Stimulated activated CD8-positive, alpha-beta memory T cell treated with anti-CD3 and anti-CD28 coated beads, Interleukin-15, amount 100 ng/mL, for 4 hours (primary cell): ENCODE data around the gene UROS.

Experiments used
- DNase-seq, 2 donors: peaks; one replicate each; pipeline ENCODE4 v3.0.0-alpha.2; 2020; ENCODE audit warnings: low read depth in 2 of 2

The UROS gene

DNA sequence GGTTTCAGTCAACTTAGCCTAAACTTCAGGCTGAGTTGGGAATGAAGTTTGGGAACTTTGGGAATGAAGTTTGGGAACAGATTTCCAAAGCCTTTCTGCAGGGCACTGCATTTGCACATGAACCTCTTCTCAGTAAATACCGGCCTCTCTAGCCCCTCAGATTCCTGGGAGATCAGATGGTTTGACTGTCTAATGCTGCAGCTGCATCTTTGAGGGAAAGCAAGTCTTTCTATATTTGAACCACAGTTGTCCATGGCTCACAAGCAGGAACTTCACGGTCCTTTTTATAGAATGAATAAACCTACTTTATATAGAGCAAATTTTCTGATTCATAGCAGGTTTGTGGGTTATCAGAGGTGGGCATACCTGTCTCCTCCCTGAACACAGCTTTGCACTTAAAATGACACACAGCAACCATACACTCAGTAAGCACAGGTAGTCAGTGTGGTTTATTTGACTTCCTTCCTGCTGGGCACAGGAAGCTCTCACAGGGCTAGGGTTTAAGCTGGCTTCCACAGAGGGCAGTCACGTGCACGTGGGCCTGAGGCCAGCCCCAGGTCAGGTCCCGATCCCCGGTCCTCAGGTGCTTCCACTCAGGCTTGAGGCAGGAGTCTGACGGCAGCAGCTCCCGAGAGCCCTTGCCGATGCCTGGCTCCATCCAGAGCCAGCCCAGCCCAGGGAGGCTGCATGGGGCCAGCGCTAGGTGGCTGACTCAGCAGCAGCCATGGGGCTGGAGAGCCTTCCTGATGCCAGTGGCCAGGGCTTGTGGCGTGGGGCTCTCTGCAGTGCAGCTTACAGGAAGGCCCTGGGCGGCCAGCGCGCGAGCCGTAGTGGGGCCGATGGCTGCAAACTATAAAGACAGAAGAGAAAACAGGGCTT, 34.7 kb downstream of the UROS start:
- DNase-seq = no peak

DNA sequence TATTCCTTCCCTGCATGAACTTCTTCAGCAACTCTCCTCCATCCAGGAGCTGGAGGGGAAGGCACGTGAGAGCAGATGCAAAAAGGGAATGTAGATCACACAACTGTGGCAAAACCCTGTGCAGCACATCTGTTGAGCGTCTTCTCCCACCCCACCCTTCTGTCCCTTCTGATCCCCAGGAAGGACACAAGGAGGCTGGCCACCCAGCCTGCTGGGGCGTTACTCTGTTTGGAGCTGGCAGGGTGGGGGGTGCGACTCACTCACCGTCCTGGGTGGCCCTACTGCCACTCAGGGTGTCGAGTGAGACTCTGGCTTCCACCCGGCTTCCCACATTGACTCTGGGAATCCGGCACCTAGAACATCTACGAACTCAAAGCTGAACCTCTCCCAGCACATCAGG, 37.3 kb downstream of the UROS start:
- DNase-seq = no peak

DNA sequence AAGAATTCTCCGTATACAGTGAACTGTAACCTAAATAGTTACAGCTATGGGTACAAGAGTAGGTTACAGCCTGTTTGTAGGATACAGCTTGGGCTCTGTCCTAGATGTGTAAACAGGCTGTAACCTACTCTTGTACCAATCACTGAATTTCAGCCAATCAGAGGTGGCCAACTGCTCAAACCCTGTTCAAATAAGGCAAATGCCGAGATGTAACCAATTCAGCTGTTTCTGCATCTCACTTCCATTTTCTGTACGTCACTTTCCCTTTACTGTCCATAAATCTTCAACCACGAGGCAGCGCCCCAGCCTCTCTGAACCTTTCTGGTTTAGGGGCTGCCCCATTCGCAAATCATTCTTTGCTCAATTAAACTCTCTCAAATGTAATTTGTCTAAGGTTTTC, 39.1 kb downstream of the UROS start:
- no peak for DNase-seq

DNA sequence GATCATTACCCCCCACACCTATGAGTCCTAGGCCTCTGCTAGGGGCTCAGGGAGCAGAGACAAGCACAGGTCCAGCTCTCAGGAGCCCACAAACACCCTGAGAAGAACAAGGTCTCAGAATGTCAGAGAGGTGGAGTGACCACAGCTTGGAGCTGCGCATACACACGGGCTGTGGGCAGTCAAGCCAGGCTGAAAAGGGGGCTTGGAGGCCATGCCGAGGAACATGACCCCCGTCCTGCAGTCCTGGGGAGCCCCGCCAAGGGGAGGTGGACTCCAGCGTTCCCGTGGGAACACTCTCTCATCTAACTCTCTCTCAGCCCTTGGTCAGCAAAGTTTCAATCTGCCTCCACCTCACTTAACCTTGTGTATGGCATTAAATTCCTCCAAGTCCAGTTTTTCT, 39.6 kb downstream of the UROS start:
- DNase-seq = no peak

DNA sequence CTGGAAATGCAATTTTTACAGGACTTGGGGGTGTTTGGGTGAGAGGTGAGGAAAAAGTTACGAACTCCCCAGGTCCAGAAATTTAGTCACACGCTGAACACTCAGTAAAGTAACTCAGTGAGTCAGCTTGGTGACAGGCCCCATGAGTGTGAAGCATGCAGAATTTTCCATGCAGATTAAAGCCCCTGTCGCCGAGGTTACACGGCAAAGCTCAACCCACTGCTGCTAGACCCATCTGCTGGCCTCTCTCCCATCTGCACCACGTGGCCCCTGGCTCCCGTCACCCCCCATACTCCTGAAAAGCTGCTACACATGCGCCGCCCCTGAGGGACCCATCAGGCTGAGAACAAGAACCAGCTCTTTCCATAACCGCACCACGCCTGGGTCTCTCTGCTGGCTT, 40.4 kb downstream of the UROS start:
- DNase-seq = no peak

DNA sequence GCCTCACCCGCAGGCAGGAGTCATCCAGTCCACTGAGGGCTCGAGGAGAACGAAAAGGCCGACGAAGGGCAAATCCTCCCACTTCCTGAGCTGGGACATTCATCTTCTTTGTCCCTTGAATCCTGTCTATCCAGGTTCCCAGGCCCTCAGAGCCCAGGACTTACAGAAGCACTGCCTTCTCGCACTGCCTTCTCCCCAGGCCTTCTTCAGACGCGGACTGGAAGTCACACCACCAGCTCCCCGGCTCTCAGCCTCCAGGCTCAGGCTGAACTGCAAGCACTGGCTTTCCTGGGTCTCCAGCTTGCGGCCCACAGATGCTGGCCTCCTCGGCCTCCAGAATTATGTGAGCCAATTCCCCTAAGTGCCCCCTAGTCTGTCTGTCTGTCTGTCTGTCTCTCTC, 41.0 kb downstream of the UROS start:
- DNase-seq = no peak

DNA sequence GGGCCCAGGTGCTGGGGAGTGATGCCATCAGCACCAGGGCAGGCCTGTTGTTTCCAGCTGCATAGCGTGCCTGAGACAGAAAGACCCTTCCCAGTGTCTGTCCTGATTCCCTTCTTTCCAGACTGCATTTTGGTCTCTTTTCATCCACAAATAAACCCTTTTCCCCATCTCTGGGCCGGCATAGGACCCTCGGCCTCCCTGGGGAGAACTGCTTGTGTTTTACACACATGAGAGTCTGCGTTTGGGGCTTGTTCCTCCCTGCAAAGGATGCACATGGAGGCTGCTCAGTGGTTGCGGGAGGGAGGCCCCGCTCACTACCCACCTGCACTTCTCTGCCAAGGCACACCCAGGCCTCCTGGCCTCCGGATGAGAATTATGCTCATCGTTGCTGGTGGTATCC, 41.7 kb downstream of the UROS start:
- no peak for DNase-seq

DNA sequence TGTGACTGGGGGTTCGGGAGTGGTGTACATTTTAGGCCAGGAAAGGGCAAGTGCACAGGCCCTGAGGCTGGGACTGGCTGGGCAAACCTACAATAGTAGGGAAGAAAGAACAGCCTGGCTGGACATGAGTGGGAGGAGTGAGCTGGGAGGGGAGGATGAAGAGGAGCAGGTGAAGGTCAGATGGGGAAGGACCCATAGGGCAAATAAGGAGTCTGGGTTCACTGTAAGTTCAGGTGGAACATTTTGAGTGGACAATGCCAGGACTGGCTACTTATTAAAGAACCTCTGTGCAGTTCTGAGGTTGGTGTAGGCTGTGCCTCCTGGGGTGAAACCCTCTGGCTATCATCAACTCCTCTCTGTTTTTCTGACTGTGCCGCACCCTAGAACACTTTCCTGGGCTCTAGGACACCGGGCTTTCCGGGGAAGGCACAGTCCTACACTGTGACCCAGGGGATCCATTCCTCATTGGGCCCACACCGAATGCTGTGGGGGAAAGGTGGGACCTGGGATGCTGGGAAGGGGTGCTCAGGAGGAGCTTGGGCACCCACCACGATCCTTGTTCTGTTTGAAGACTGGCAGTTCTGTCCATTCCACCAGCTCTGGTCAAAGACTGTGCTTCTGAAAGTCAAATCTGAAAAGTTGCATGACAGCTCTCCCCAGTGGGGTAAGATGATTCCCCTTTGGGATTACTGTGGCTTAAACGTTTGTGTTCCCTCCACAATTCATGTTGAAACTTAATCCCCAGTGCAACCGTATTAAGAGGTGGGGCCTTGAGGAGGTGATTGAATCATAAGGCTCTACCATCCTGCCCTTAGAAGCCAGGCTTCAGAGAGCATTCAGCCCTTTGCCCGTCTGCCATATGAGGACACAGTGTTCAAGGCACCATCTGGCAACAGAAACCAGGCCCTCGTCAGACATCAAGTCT, 43.4 kb downstream of the UROS start:
- no peak for DNase-seq

DNA sequence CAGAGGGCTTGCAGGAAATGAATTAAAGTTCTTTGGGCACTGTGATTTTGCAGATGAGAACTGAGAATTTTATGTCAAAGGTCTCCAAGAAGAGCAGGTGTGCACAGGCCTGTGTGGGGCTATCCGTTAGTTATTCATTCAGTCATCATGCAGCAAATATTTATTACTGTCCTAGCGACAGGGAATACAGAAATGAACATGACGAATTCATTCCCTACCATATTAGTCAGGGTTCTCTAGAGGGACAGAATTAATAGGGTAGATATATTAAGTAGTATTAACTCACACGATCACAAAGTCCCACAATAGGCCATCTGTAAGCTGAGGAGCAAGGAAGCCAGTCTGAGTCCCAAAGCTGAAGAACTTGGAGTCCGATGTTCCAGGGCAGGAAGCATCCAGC, 44.5 kb downstream of the UROS start:
- no peak for DNase-seq

DNA sequence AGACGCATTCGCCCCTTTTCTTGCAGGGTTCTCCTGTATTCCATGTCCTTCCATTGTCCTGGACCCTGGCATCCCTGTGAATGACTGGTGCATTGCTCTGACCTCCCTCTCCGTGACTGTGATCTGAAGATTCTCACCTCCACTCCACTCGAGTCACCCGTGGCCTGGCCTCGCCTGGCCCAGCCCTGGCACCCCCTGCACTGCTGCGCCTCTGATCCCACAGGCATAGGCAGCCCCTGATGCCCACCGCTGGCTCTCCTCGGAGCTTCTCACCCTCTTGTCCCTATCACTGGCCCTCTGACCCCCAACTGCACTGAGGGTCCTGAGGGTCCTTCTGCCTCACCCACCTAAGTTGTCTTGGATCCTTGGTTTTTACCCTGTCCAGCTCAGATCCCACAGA, 45.3 kb downstream of the UROS start:
- DNase-seq = no peak

DNA sequence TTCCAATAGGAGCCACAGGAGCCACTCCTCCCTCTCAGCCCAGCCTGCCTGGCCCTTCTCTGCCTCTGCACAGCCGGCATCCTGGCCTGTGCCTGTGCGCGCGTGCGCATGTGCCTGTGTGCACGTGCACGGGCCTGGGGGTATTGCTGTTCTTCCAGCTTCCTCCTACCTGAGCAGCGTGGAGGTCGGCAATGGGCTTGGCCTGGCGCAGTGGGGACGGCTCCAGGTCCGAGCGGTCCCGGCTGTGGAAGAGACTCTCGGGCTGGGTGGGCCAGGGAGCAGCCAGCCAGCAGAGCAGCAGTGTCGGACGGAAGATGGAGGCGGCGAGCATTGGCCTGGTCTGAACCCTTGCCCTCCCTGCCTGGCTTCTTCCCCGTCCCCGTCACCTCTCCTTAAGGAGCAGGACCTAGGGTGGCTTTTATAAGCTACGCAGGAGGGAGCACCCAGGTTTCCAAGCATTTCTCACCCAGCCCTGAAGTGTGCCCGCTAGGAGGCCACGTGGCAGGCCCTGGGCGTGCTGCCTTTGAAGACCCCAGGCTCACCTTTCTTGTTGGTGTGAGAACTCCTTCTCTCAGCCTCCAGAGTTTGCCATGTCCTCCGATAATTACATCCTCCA, 47.5 kb downstream of the UROS start, which contains the start of gene MMP21:
Gene MMP21 (minus strand): TSS at position 331 of the 616 bp plus-strand sequence. CDS start 0 bp downstream, at position 331.
- DNase-seq = no peak

DNA sequence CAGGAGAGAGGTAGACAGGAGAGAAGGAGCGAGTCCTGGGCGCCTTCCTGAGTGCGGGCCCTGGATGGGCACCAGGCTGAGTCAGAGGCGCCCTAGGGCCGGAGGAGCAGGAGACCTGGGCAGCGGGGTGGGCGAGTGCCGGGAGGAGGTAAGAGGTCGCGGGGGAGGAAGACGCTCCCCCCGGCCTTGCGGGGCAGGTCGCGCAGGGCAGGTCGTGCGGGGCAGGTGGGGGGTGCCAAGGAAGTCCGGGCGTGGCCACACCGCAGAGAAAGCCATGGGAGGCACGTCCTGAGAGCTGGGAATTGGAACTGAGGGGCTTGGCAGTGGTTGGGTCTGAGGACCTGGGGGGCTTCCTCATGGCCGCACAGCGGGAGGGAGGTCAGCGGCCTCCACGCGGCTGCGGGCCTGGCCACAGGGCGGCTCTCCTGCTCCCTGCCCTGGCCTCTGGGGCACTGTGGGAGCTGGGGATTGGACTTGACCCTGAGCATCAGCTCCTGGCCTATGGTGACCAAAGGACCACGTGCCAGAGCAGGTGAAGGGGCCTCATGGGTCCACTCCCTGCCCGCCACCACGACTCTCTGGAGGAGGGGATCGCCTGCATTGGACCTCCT, 48.4 kb downstream of the UROS start:
- DNase-seq = no peak

DNA sequence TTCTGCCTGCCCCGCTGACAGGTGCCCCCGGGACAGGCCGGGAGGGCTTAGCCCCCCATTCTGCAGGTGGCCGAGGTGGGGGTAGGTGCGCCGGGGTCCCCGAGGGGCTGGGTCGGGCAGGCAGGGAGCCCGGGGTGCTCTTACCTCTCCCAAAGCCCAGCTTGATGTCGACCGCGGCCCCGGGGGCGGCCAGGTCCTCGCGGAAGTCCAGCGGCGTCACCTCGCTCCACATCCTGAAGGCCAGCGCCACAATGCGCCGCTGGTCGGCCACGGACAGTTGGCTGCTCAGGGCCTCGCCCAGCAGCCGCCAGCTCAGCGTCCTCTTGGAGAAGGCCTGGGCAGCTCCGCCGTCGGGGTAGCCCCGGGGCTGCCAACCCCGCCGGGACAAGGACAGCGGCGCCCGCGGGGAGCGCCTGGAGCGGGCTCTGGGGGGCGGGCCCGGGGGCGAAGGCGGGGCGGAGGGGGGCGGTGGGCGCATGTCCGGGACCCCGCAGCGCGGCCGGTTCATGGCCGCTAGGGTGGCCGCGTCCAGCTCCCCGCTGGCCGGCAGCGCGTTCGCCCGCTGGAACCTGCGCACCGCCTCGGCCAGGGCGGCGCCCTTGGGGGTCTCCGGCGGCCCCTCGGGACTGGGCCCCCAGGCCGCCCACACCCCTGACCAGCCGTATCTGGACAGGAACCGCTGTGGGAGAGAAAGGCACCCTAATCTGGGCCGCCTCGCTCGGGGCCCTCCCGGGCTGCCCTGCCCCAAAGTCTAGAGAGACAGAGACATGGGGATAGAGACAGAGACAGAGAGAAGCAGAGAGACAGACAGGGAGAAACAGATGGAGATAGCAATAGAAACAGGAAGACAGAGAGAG, 49.1 kb downstream of the UROS start:
- DNase-seq = no peak

DNA sequence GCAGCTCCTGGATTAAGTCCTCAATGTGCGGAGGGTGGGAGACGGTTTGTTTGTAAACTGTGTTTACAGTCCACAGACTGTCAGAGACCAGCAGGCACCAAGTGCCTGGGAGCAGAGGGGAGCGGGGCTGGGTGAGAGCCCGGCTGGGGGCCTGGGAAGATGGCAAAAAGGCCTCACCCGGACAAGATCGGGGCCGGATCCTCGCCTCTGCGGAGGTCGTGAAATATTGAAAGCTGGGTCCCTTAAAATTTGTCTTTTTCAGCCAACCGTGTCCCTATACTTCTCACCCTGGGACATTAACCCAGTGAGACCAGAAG, 50.2 kb downstream of the UROS start:
- no peak for DNase-seq

DNA sequence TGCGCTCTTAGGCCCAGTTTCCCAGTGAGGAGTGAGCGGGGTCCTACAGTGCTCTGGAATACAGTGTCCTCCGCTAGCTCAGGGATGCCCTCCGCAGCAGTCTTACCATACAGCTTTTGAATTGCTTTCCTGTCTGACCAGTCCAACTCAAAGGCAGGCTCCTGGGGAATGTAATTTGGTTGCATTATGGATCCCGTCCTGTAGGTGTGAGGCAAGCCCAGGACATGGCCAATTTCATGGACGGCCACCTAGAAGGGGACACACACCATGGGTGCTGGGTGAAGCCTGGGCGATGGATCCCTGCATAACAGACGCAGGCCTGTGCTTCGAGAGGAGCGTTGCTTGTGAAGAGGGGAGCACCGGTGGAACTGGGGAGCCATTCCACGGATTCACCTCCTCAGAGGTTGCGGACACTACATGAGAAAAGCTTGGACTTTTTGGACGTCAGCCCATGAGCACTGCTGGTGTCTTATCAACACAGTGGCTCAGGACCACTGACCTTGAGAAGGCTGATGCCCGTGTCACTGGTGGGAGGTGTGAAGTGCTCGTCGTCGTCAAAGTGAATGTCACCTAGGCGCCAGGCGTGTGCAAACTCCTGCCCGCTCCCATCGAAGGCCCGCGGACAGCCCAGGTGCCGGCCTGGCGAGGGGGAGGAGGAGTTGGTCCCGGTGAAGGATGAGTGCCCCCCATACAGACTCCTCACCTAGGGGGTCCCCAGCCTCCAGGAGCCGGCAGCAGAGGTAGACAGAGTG, 50.8 kb downstream of the UROS start:
- no peak for DNase-seq

DNA sequence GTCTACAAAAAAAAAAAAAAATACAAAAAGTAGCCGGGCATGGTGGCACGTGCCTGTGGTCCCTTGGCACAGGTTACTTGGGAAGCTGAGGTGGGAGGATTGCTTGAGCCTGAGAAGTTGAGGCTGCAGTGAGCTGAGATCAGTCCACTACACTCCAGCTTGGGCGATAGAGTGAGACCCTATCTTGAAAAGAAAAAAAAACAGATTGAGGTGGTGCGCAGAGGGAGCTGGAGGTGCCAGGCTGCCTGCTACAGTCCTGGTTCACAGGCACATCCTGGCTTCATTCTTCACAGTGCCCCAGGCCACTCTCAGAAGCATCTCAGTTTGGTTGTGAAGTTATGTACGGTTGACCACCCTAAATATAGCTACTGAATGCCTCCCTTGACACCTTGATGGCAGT, 52.2 kb downstream of the UROS start:
- DNase-seq = no peak

DNA sequence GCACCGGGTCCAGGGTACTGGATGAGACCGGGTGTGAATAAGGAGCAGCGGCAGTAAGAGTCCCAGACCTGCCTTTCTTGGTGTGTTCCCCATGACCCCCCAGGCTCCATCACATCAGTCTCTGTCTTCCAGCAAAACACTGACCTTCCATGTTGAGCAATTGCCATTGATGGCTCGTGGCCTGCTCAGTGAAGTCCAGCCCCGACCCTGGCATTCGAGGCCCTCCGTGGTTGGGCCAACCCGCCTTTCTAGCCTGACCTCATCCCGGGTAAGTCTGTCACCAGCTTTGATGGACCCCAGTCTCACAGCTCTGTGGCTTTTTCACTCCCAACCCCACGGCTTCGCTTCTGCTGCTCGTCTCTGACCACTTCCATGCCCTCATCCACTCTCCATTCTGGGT, 53.9 kb downstream of the UROS start:
- DNase-seq = no peak

DNA sequence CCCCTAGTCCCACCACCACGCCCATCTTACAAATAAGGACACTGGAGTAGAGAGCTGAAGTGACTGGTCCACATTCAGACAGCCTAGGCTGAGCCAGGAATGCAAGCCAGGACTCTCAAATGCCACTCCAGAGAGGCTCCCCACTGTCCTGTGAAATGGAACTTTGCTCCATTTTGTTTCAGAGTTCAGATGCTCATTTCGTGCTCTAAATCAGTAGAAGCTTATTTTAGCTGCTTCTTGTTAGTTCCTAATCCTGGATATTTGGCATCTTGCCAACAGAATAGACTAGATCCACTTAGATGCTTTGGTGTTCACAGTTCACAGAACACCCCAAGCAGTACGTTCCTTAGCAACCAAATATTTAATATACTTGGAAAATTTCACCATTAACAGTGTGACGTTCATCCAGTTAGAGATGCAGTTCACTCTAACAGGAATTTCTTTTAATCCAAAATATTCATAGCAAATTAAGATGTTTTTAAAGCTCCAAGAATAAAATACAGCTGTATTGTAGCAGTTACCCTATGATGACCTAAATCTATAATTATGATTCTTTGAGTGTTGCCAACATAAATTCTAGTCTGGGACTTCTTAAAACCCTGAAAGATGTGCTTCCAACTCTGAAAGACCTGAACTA, 54.7 kb downstream of the UROS start:
- no peak for DNase-seq

DNA sequence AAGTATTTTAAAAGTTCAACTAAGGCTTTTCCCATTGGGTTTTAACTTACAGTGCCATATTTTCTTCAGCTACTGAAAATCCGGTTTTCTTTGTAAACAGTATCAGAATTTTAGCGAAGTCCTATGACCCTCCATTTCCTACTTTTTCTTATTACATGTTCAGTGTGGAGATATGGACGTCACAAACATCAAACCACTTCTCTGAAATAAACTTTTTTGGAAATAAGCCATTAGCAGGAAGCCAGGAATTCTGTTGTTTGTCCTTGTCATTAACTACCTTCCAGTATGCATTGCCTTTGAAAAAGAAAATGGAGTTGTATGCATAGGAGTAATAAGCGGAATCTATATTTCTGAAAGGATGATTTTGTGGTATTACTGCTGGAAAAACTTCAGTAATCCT, 56.5 kb downstream of the UROS start:
- DNase-seq = no peak

DNA sequence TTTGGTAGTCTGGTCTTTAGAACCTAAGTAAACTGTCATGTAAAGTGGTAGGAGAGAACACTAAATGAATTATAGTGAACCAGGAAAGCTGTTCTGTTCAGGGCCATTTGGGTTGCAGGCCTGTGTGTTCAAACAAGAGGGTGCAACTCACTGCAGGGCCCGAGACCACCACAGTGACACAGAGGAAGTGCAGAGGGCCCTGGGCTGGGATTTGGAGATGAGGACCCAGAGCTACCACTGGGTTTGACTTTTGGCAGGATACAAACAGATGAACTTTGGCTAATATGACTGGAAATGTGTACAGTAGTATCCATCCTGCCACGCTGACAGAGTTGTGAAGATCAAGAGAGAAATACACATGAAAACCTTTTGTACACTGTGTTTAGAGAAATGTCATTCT, 57.2 kb downstream of the UROS start:
- no peak for DNase-seq
